ENCODE data around the gene FARP1. TPM values are rescaled to one million over a fixed set of nuclear protein-coding genes. Genes with fewer than 3 reads are reported as not detected.

The FARP1 gene
- total and polyA plus RNA-seq, 2 of the 8 experiments (the other 6 are each of a cell fraction or from before 2014, with no cell fraction given), result 24.7 to 104 TPM

DNA sequence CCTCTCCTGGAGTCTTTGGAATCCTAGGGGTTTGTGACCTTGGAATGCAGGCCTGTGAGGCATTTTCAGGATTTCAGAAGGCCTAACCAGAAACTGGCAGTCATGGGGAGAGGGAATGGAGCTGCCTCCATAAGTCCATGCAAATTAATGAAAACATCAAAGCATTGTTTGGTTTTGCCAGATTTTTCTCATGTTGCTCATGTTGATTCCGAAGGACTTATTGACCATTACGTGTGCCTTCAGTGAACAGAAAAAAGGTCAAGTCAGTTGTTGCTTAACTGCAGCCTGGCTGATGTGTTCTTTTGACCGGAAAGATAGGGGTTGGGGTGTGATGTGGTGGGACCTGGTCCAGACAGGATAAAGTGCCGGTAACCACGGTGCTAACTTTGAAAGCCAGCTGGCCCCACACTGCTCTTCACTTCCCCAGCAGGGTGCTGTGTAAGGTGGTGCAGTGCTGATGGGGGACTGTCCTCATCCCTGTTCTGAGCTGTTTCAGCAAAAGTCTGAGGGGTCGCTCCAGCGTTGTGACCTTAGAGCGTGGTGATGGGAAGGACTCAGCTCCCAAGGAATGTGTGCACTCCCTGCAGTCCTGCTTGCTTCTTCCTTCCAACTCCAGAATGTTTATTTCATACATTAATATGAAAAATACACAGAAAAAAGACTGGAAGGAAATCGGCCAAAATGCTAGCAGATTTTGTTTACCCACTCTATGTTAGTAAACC lies 30.7 kb downstream of the FARP1 start:
- Histone ChIP-seq H4K91ac (replicated peaks; ENCODE audit: insufficient read length, low read length) (peak overlapping the region; percentile 45), H3K79me1 (ENCODE audit: low read depth, low read length) (peaks cover 7% of the 10 kb centered on the region; the same call in 1 of the 2 replicates), H3K27me3 (replicated peaks in 1 of 4; ENCODE audit: control insufficient read depth in 3 of 4, extremely low read depth in 1 of 4, insufficient read depth in 3 of 4, low read length in 3 of 4) (no peaks in the 10 kb centered on the region), H4K20me1 (replicated peaks in 1 of 2; ENCODE audit: control insufficient read depth in 1 of 2, insufficient read depth in 2 of 2, low read length in 2 of 2) (peaks cover 2 to 4% of the 10 kb centered on the region in 2 experiments), H3K4ac (replicated peaks; ENCODE audit: insufficient read length, low read depth, low read length) (no peak overlapping the region), H4K8ac (ENCODE audit: extremely low read depth, insufficient read depth, low read length) (no peak overlapping the region), H3K4me2 (ENCODE audit: insufficient read depth in 1 of 2, low read depth in 2 of 2, low read length in 2 of 2) (peak overlapping the region in 1 of 2 experiments; percentile 27; a peak in 1 of 4 replicates), H2BK12ac (ENCODE audit: low read depth, low read length) (peak overlapping the region; percentile 93; the same call in 1 of the 2 replicates), H3K4me3 (ENCODE audit: extremely low read depth in 1 of 4, insufficient read depth in 2 of 4, low read depth in 3 of 4, low read length in 4 of 4) (no peak overlapping the region), H2BK20ac (ENCODE audit: low read length) (no peak overlapping the region), H3K23ac (ENCODE audit: insufficient read length) (no peak overlapping the region), H2AFZ (ENCODE audit: low read length) (no peak overlapping the region), H2BK120ac (replicated peaks; ENCODE audit: low read depth, low read length) (no peak overlapping the region), H3K56ac (replicated peaks; ENCODE audit: insufficient read length, low read depth, low read length) (no peak overlapping the region), H3K36me3 (ENCODE audit: control insufficient read depth in 2 of 4, insufficient read depth in 4 of 4, low read length in 3 of 4) (peaks cover 0 to 3% (median under 1%) of the 10 kb centered on the region in 4 experiments; a peak in 2 of 8 replicates), H4K5ac (ENCODE audit: insufficient read length, low read depth, low read length) (no peak overlapping the region), H2BK15ac (ENCODE audit: low read length) (peak overlapping the region; percentile 48; the same call in 1 of the 2 replicates), H3K14ac (ENCODE audit: insufficient read length) (no peak overlapping the region), H2BK5ac (ENCODE audit: low read depth, low read length) (peak overlapping the region; percentile 60; the same call in 1 of the 2 replicates), H3K18ac (ENCODE audit: extremely low read depth, low read length) (no peak overlapping the region), H3K9ac (replicated peaks in 1 of 4; ENCODE audit: extremely low read depth in 1 of 4, low read depth in 3 of 4, low read length in 3 of 4) (no peak overlapping the region), H3K79me2 (ENCODE audit: control insufficient read depth in 1 of 2, insufficient read depth in 2 of 2, low read length in 2 of 2) (peaks cover 0 to 69% of the 10 kb centered on the region in 2 experiments; a peak in 3 of 4 replicates), H3K27ac (ENCODE audit: low read depth, low read length) (no peak overlapping the region), H3K4me1 (replicated peaks in 1 of 4; ENCODE audit: control insufficient read depth in 3 of 4, insufficient read depth in 4 of 4, low read length in 3 of 4) (peaks cover 12 to 26% (median 20%) of the 10 kb centered on the region in 4 experiments), H2AK5ac (ENCODE audit: low read depth, low read length) (peak overlapping the region; percentile 29), H3K23me2 (ENCODE audit: low read depth, low read length) (no peaks in the 10 kb centered on the region), H3K9me3 (ENCODE audit: insufficient read depth in 2 of 2, low read depth in 1 of 2, low read length in 1 of 2) (no peaks in the 10 kb centered on the region)
- TF ChIP-seq RXRA (IDR thresholded peaks at IDR 0.05; ENCODE audit: insufficient read depth, low read depth, low read length) (no peak), SP4 (IDR thresholded peaks at IDR 0.05; ENCODE audit: low read length) (no peak), EP300 (IDR thresholded peaks at IDR 0.05; ENCODE audit: borderline replicate concordance in 1 of 2, low read depth in 2 of 2, low read length in 2 of 2) (no peak), TEAD4 (IDR thresholded peaks at IDR 0.05; ENCODE audit: low read depth, low read length) (peak; percentile 86)
- ChIA-PET CTCF (ENCODE audit: partially characterized antibody) (interaction anchor here (0.6 to 1.5 kb wide), 7 partner anchors 9 to 89 kb away, joined by 3 to 6 read pairs (median 3); no protein-coding TSS in a partner anchor), POLR2A (ENCODE audit: partially characterized antibody) (interaction anchor here (1.4 kb wide), 1 partner anchor 10 kb away, joined by 6 read pairs; no protein-coding TSS in a partner anchor)
- FAIRE-seq (peak; percentile 32), DNase-seq (ENCODE audit: low read depth in 1 of 2, low spot score in 2 of 2) (no peak)
- WGBS, 2 experiments (ENCODE audit: extremely low coverage in 1 of 2, insufficient coverage in 1 of 2, insufficient read length in 1 of 2, insufficient replicate concordance in 2 of 2, low coverage in 1 of 2, low lambda C conversion rate in 2 of 2, missing lambda C conversion rate in 1 of 2), result 76% methylated on average over 9 of the region's 9 CpGs; no CpG with 5 or more reads in 1 of the 2 experiments

Data from H1 (cell line).